M059J (cell line): ENCODE results near the gene FAM193B. TPM values are rescaled to one million over a fixed set of nuclear protein-coding genes. Genes with fewer than 3 reads are reported as not detected.

Experiments used
- DNase-seq: peaks from one replicate; pipeline ENCODE4 v3.0.0-alpha.2; 2012; ENCODE audit warnings: low read depth
- total RNA-seq: library from RNA; depleted of rRNA; stranded (reverse); fragments of >200 nt; shearing (Covaris generic); gene quantifications from 2 replicates; pipeline ENCODE4 v1.2.3, GENCODE V29; 2014; rRNA removed

Gene FAM193B
- total RNA-seq, 1 experiment from 2014 or later: 10.6 TPM

DNA sequence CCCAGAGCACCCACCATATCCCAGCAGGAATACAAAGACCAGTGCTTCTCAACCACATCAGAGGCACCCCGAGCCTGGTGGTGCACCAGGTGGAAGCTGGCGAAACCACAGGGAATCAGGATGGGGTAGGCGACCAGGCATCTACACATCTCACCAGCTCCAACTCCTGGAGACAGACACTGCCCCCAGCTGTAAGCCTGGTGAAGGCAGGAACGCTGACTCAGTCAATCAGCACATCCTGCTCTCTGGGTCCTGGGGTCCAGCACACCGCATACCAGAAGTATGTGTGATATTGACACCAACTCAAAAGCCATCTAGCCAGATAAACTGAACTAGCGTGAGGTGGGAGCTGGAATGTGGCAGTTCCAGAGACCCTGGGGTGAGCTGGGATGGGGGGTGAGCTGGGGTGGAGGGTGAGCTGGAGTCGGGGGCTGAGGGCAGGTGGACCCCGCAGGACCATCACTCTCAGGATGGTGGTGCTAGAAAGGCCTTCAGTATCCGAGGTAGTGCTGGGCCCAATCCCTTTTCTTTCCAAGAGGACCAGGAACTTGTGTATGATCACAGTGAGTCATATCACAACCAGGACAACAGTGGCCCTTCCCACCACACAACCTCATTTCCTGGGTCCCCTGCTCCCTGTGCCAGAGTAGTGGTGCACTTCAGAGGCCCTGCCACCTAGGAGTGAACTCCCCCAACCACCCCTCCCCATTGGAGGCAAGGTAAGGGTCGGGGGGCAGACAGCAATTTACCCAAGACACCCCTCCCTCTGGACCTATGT, 83.4 kb downstream of the FAM193B start:
- peak; percentile 47 for DNase-seq

Other genes with a start within 250 kb of the FAM193B start
- 29.7 and 36.1 TPM in 2 replicates for gene MXD3, start 242.7 kb downstream of the FAM193B start, total RNA-seq
- gene LMAN2, start 202.9 kb downstream of the FAM193B start, total RNA-seq: 443 and 538 TPM in 2 replicates
- 9.8 and 11.5 TPM in 2 replicates for gene RGS14, start 196.6 kb downstream of the FAM193B start, total RNA-seq
- gene SLC34A1, start 170.1 kb downstream of the FAM193B start, total RNA-seq: 0.02 TPM in 1 of 2 replicates, not detected in the other
- not detected in 2 replicates for gene PFN3, start 153.9 kb downstream of the FAM193B start, total RNA-seq
- 1.7 and 2.4 TPM in 2 replicates for gene F12, start 145.0 kb downstream of the FAM193B start, total RNA-seq
- gene GRK6, start 127.9 kb downstream of the FAM193B start, total RNA-seq: 20.2 and 37.3 TPM in 2 replicates
- 24.8 and 44.4 TPM in 2 replicates for gene PRR7, start 107.7 kb downstream of the FAM193B start, total RNA-seq
- 73.0 and 121 TPM in 2 replicates for gene DBN1, start 80.9 kb downstream of the FAM193B start, total RNA-seq
- 172 and 230 TPM in 2 replicates for gene PDLIM7, start 57.0 kb downstream of the FAM193B start, total RNA-seq
- 2.2 and 6.7 TPM in 2 replicates for gene DOK3, start 44.7 kb downstream of the FAM193B start, total RNA-seq
- gene DDX41, start 37.6 kb downstream of the FAM193B start, total RNA-seq: 66.0 and 103 TPM in 2 replicates
- gene TMED9, start 37.6 kb upstream of the FAM193B start, total RNA-seq: 179 and 205 TPM in 2 replicates
- gene B4GALT7, start 45.6 kb upstream of the FAM193B start, total RNA-seq: 37.1 and 43.0 TPM in 2 replicates
- not detected in 2 replicates for gene FAM153A, start 228.3 kb upstream of the FAM193B start, total RNA-seq